ENCODE results near the gene TFRC.

The TFRC gene

DNA sequence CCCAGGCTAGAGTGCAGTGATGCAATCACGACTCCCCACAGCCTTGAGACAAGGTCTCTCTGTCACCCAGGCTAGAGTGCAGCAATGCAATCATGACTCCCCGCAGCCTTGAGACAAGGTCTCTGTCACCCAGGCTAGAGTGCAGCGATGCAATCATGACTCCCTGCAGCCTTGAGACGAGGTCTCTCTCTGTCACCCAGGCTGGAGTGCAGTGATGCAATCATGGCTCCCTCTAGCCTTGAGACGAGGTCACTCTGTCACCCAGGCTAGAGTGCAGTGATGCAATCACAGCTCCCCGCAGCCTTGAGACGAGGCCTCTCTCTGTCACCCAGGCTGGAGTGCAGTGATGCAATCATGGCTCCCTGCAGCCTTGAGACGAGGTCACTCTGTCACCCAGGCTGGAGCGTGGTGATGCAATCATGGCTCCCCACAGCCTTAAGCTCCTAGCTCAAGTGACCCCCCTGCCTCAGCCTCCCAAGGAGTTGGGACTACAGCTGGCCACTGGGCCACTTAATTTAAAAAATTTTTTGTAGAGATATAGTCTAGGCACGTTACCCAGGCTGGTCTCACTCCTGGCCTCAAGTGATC, 26.1 kb downstream of the TFRC start:
- Histone ChIP-seq H3K27me3 (ENCODE audit: control insufficient read depth, insufficient read depth, low read length) (no peaks in the 10 kb centered on the region), H3K27ac (no peak overlapping the region), H3K79me2 (no peaks in the 10 kb centered on the region), H2AFZ (no peak overlapping the region), H3K9ac (no peak overlapping the region), H3K4me2 (ENCODE audit: low read length) (no peak overlapping the region), H3K4me3 (ENCODE audit: low read depth, low read length) (no peak overlapping the region), H3K36me3 (ENCODE audit: control insufficient read depth, insufficient read depth, low read length) (no peaks in the 10 kb centered on the region), H3K4me1 (no peaks in the 10 kb centered on the region), H3K9me3 (ENCODE audit: control insufficient read depth, low read length) (no peaks in the 10 kb centered on the region)
- TF ChIP-seq, protein P1, sequence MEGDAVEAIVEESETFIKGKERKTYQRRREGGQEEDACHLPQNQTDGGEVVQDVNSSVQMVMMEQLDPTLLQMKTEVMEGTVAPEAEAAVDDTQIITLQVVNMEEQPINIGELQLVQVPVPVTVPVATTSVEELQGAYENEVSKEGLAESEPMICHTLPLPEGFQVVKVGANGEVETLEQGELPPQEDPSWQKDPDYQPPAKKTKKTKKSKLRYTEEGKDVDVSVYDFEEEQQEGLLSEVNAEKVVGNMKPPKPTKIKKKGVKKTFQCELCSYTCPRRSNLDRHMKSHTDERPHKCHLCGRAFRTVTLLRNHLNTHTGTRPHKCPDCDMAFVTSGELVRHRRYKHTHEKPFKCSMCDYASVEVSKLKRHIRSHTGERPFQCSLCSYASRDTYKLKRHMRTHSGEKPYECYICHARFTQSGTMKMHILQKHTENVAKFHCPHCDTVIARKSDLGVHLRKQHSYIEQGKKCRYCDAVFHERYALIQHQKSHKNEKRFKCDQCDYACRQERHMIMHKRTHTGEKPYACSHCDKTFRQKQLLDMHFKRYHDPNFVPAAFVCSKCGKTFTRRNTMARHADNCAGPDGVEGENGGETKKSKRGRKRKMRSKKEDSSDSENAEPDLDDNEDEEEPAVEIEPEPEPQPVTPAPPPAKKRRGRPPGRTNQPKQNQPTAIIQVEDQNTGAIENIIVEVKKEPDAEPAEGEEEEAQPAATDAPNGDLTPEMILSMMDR (IDR thresholded peaks at IDR 0.05), result no peak

DNA sequence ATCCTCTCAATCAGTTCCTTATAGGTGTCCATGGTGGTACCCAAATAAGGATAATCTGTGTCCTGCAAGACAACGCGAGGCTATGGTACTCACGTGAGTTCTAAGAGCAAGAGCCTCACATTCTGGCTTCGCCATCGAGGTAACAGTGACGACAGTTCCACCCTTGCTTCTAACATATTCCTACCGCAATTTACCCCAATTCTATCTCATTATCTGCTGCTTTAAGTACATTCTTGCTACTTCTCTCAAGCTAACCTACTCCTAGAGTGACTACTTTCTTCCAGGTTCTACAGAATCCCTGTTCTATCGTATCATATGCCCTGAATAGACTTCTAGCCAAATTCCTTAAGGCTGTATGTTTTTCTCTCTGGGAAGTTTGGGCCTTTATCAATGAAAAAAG, 26.6 kb downstream of the TFRC start:
- Histone ChIP-seq H3K36me3 (ENCODE audit: control insufficient read depth, insufficient read depth, low read length) (no peaks in the 10 kb centered on the region), H3K4me1 (no peaks in the 10 kb centered on the region), H2AFZ (no peak overlapping the region), H3K9ac (no peak overlapping the region), H3K4me2 (ENCODE audit: low read length) (no peak overlapping the region), H3K4me3 (ENCODE audit: low read depth, low read length) (no peak overlapping the region), H3K27ac (no peak overlapping the region), H3K27me3 (ENCODE audit: control insufficient read depth, insufficient read depth, low read length) (no peaks in the 10 kb centered on the region), H3K9me3 (ENCODE audit: control insufficient read depth, low read length) (no peaks in the 10 kb centered on the region), H3K79me2 (no peaks in the 10 kb centered on the region)
- TF ChIP-seq, protein P1 (IDR thresholded peaks at IDR 0.05), result no peak

DNA sequence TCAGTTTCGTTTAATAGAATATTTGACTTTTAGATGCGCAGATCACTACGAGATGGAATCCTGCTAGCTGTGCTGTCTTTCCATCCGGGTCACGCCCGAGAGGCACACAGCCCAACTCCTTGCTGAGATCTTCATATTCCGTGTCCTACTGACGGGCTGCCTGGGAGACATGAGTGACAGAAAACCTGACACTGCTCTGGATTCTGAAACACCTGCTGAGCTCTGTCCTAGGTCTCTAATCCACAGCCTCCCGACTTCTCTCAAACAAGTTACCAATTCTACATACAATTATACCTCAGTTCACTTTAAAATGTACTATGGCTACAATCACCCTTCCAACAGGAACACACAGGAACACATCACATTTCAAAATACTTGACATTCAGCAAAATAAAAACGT, 27.2 kb downstream of the TFRC start:
- no peaks in the 10 kb centered on the region for H3K4me1 ChIP-seq
- H3K9ac ChIP-seq, result no peak overlapping the region
- H3K4me2 ChIP-seq (ENCODE audit: low read length), result no peak overlapping the region
- no peaks in the 10 kb centered on the region for H3K36me3 ChIP-seq (ENCODE audit: control insufficient read depth, insufficient read depth, low read length)
- H3K27ac ChIP-seq, result no peak overlapping the region
- TF ChIP-seq, protein P1 (IDR thresholded peaks at IDR 0.05), result no peak
- H3K27me3 ChIP-seq (ENCODE audit: control insufficient read depth, insufficient read depth, low read length), result no peaks in the 10 kb centered on the region
- no peaks in the 10 kb centered on the region for H3K9me3 ChIP-seq (ENCODE audit: control insufficient read depth, low read length)
- no peak overlapping the region for H3K4me3 ChIP-seq (ENCODE audit: low read depth, low read length)
- H3K79me2 ChIP-seq, result no peaks in the 10 kb centered on the region
- no peak overlapping the region for H2AFZ ChIP-seq

DNA sequence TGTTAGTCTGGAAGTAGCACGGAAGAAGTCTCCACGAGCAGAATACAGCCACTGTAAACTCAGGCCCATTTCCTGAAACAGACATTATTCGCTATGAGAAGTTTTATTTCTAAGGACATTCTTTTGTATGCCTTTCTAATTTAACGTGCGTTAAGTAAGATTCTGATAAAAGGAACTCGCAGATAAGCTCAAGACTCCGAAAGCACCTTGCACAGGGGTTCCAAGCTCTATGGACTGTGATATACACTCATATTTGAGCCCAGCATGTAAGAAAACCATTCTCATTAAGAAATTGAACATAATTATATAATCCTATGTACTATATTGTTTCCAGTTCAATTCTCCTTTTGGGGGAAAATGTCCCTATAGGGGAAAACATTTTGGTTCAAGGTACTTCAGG, 28.4 kb downstream of the TFRC start:
- H3K9ac ChIP-seq, result no peak overlapping the region

More for the DNA sequence above, 28.4 kb downstream of the TFRC start:
- Histone ChIP-seq H3K4me2 (ENCODE audit: low read length) (no peak overlapping the region), H3K27ac (no peak overlapping the region), H3K36me3 (ENCODE audit: control insufficient read depth, insufficient read depth, low read length) (no peaks in the 10 kb centered on the region), H3K79me2 (no peaks in the 10 kb centered on the region), H3K27me3 (ENCODE audit: control insufficient read depth, insufficient read depth, low read length) (no peaks in the 10 kb centered on the region), H3K9me3 (ENCODE audit: control insufficient read depth, low read length) (no peaks in the 10 kb centered on the region), H3K4me1 (no peaks in the 10 kb centered on the region), H2AFZ (no peak overlapping the region), H3K4me3 (ENCODE audit: low read depth, low read length) (no peak overlapping the region)
- TF ChIP-seq, protein P1 (IDR thresholded peaks at IDR 0.05), result no peak

Data from parathyroid adenoma (tissue), 2 donors.